Islet precursor cell (in vitro differentiated cells): ENCODE results near the gene STIL.
A peak's percentile ranks its signal among the peaks of the same experiment; 100 is the strongest.

Source experiments
- DNase-seq: peaks from one replicate; pipeline ENCODE4 v3.0.0-alpha.2; 2018

STIL gene

DNA sequence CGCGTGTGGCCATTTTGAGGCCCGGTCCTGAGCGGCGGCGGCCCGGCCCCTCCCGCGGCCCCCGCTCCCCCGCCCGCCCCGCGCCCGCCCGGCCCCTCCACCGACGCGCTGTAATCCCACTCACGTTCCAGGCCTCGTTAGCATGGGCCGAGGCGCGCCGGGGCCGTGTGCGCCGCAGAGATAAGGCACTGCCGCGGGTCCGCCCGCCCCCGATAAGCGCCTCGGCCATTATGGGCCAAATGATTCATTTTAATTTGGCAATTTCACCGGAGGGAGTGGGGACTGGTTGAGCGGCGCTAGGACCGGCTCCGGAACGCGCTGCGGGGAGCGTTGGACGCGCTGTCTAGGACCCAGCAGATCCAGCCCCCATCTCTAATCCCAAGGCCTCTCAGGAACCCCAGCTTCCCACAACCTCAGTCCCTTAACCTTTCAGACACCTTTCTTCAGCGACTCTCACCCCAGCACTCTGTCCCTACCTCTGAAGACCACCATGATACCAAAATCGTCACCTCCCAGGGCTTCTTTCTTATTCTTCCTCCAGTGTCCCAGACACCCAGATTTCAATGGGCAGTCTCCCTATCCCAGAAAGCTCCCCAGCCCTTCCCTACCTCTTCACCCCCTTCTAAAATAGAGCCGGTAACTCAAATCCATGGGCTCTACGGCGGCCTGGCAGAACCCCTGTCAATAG is 81.6 kb downstream of the STIL start, which contains the start of gene TAL1:
Gene TAL1, minus strand, starts transcription at position 39 of the 688 bp plus-strand sequence. CDS start 6,337 bp downstream, outside the sequence.
- DNase-seq, result no peak

DNA sequence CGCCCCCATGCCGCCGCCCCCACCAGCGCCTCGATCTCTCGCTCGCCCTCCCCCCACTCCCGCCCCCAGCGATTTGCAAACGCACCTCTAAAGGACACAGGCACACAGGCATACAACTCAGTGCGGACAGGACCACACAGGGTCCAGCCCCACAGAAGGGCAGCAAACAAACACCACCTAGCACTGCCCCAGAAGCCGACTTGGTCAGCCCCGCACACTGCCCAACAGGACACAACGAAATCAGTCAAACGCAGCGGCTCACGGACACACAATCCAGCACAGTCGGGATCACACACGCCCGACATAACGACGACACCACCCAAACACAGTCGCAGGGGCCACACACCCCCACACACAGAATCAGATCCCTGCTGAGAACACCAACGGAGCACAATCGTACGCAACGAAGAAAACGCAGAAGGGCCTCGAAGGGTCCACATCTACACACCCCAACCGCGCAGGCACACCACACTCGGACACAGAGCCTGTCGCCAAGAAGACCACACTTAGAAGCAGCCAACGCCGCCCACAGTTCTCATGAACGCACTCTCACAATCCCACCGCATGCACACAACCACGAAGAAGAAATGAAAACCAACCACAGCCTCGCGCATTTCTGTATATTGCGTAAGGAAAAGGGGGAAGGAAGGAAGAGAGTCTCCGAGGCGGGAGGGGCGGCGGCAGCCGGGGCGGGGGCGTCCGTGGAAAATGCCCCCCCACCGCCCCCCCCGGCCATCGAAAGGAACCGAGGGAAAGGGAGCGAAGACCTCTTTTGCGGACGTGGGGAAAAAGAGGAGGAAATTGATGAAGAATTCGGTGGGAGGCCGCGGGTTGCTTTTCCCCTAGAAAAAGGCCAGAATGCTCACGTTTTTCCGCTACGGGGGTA is 82.4 kb downstream of the STIL start:
- peak; percentile 65 for DNase-seq

DNA sequence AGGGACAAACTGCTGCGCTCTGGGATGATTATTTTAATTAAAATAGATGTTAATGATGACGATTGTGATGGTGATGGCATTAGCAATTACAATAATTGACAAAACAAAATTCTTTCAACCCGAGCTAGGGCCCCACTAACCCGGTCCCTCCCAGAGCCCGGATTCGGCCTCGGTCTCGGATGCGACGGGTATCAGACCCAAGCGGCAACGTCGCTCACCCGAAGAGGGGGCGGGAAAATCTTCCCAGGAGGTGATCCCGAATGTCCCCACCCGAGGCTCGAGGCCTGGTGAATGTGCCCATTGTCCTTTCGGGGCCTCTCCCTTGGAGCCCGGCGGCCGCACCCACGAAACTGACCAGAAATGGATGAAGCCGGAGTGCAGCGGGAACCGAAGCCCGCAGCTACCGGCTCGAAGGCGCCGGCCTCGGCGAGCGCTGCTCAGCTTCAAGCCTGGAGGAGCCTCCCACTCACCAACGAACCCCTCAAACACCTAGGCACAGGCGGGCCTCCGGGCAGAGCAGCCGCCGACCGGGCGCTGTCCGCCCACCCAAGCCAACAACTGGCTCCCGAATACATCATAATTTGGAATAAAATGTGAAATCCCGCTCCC is 83.2 kb downstream of the STIL start:
- no peak for DNase-seq

DNA sequence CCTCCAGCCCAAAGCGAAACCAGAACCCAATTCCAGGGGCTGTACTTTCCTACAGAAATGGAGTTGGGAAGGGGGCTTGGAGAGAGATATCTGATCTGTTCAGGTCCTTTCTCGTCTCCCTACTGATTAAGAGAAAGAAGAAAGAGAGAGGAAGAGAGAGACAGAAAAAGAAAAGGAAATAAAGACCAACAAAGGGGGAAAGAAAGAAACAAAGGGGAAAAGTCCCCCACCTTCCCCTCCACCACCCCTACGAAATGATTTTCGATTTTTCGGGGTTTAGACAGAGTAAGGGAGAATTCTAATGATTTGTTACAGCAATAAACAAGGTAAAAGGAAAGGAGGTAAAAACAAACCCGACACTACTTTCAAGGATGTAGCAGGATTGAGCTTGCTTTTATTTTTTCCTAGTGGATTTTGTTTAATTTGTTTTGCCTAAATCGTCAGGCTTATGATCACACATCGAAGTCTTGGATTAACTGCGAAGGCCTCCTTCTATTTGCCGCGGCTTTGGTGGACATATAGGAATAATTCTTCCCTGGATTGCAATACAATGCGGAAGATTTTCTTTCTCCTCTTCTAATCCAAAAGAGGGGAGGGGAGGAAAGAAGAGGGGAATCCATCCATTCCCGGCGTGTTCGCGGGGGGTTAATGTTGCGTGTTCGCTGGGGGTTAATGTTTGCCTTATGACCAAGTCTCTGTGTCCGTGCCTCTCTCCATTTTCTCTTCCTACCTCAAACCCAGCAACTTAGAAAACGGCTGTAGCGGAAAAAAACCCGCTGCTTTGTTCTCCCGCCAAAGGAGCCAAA is 83.9 kb downstream of the STIL start:
- no peak for DNase-seq

DNA sequence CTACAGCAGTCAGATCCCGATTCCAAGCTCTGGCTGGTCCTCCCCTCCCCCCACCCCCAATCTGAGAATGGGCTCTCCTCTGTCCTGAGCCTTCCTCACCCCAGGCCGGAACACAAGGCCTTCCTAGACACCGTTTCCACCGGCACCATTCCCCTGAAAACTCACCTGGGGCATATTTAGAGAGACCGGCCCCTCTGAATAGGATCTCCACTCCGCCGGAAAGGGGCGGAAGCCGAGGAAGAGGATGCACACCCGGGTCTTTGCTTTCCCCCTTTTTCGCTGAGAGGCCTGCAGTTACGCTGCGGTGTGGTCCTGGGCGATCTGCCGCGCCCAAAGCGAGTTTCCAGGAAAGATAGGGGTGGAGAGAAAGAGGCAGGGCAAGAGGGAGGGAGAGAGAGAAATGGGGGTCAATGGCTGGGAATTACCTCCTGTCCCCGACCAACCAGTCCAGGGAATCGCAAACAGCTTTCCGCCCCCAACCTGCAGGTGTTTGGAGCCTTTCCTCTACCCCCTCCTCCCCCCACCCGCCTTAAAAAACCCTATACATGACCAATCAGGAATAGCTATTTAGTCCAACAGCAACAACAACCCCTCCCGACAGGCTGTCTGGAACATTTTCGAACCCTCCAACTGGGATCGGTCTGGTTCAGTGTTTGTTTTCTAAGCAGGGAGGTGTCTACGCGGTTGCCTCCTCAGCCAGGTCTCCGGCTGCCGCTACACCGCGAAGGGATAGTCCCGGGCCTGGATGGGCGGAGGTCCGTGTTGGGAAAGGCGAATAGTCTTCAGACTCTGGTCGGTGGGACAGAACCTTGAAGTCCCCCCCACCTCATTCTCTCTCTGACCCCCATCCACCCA is 84.7 kb downstream of the STIL start:
- DNase-seq, result no peak

DNA sequence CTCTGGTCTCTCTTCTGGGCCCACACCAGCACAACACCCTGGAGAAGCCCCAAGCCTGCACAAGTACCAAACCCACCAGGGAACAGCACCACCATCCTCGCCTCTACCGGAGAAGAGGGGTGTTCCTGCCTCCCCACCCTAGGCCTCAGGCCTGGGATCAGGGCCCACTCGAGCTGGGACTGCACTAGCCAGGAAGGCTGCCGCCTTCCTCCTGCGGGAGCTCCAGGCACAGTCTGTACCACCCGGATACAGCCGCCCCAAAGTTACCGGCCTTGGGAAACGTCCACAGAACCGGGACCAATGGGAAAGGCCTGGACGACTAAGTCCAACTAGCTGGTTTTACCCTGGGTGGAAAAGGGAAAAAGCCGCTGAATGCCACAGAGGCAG is 85.3 kb downstream of the STIL start:
- DNase-seq, result no peak

DNA sequence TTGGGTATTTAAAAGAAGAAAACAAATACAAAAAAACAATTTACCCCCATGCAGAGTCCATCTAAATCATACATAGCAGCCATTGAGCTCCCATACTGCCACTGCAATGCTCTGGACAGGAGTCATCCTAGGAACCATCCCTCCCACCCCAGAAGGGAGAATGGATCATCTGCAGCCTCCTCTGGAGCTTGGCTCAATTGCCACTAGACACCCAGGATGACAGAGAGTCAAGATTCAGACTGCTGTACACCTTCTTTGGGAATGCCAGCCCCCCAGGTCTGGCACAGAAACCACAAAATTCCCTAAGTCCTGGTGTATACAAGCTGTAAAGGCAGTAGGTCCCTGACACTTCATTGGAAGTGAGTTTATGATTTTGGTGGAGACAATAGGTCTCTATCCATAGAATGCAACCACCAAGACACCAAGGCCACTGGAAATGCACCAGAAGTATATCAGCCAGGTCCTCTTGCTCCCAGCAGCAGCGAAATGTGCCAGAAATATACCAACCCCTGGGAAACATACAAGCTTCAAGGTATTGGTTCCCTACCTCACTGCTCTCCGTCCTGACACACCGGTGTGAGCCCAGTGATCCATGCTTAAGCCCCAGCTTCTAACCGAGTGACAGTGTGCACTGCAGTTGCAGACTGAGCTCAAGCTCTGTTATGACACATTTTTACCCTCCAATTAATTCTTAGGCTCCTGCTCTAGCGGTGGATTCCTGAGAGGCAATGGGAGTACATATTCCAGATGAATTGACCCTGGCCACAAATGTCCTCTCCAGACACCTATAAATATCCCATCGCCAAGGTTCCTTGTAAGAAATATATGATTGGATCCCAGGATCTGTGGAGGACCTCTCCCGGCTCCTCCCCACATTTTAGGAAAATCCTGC is 86.4 kb downstream of the STIL start:
- DNase-seq, result no peak

DNA sequence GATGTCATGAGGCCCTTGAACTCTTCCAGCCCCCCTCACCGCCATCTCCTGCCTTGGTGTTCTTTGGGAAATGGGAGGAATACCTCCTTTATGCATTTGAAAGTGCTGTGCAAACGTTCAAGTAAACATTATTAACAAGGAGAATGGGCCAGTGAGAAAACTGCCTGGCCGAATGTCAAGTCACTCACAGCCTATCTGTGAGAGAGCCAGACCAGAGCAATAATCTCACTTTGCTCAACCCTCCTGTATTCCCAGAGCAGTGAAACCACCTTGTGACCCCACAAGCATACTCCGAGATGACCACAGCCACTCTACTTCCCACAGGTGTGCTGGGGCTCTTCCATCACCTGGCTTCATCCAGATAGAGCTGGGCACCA is 87.1 kb downstream of the STIL start:
- DNase-seq, result no peak

DNA sequence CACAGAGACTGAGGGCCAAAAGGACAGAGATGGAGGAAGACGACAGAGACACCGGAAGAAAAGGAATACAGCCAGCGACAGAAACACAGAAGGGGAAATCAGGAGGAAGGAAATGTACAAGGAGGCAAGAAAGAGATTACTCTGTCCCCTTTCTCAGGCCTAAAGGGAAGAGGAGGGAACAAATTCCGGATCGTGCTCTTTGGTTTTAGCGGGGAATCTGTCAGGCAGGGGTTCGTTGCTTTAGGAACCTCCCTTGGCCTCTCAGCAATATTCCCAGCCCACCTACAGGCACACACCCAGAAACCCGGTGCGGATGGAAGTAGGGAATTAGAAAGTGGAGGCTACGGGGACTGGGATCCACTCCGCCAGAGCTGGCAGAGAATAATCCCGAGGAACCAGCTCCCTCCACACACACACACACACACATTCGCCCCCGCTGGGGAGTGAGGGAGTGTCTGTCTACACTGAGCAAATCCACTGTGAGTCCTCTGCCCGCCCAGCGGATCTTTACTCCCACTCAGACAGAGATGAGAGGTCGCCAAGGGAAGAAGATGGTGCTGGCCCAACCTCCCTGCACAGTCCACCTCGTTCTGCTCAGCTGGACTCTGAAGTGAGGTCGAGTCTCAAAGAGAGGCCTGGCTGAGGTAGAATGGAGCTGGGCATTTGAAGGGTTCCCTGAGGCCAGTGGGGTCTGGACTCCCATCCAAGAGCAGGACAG is 87.7 kb downstream of the STIL start:
- no peak for DNase-seq

DNA sequence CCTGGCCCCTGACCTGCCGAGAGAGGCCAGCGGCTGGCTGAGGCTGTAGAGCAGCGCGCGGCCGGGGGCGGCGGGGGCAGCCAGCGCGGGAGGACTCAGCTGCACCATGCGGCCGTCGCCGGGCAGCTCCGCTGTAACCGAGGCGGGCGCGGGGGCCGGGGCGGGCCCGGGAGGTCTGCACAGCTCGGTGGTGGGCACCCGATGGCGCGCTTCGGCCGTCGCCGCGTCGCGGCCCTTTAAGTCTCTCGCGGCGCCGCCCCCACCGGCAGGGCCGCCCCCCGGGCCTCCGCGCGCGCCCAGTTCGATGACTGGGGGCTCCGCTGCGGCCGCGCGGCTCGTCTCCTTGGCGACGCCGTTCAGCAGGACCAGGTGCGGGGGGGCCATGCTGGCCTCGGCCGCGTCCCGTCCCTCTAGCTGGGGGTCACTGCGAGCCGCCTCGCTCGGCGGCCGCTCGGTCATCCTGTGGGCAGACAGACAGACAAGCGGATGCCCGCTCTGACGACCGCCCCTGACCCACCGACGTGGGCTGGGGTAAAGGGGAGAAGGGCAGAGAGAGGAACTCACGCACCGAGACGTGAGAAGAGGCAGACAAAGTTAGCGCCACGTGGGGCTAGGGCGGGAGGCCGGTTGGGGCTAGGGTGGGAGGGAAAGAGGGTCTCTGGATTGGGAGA is 88.4 kb downstream of the STIL start:
- no peak for DNase-seq

DNA sequence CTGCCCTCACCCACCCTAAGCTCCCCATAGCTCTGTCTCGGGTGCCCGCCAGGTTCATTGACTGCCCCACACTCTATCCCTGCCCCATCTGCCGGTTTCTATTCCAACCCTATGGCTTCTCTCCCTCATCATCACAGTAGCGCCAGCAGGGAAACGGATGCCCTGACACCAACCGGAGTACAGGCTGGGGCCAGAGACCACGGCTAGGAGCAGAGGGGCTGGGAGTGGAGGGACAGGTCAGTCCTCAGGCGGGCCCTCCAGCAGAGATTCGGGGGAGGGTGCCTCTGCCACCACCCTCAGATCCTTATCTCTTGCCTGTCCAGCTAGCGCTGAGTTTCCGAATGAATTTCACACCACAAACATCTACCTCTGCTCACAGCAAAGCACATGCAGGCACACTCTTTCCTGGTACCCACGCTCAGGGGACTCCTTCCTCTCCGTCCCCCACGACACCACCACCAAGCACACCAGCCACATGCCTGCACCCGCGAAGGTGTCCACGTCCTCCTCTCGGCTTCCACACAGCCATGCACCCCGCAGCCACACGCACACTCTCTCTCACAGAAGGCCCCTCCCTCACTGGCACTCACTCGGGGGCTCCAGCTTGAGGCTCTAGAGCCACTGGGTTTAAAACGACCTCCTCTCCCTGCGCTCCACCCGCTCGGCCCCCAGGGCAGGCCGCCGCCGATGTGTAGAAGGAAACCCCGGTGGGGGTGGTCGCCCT is 89.1 kb downstream of the STIL start:
- no peak for DNase-seq

DNA sequence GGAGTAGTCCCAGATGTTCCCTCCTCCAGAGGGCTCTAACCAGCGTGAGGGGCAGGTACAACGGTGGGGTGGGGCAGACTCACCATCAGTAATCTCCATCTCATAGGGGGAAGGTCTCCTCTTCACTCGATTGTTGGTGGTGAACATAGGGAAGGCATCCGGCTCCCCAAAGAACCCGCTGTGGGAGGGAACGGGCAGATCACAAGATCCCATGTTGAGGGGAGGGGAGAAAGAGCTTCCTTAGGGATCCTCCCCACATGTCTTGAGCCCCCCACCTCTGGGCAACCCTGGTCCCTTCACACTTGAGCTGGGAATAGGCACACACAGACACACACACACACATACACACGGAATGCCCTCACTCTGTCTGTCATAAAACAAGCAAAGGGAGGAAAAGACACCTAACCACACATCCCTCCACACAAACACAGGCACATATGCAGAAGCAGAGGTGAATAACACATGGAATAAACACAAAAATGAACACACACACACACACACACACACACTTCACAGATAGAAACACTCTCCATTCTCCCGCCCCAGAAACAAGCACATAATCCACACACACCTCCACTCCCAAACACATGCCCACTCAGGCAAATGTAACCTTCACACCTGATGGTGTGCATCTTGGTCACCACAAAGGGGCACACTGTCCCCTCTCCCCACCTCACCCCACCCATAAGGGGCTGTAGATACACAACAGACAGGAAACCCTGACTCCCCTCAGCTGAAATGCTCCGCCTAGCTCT is 89.8 kb downstream of the STIL start:
- DNase-seq, result no peak

DNA sequence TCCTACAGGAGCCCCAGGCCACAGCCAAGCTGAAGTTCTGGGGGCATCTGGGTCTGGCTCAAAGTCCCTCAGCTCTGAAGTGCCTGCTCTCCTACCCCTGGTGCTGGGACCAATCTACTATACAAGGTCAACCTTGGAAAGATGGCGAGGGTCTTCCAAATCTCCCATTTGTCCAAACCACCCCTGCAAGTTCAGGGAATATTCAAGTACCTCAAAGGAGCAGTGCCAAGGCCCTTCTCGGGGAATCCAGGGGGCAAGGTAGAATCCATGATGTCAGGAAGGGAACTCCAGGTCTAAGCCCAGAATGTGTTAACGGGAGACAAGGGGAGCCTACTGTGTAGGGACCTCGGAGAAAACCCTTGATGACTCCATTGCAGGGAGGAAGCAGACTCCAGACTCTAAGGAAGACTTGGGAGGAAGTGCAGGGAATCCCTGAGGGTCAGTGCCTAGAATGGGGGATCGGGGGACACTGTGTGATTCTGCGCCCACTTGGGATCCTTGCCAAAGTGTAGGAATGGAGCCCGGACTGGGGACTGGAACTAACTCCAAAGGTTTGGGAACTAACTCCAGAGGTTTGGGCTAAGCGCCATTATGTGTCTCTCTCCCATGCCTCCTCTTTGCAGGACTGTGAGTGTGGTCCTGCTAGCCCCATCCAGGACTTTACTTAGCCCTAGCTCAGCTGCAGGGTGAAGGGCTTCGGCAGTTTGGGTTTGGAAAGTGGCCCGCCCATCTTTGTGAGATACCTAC is 90.6 kb downstream of the STIL start:
- DNase-seq, result no peak

DNA sequence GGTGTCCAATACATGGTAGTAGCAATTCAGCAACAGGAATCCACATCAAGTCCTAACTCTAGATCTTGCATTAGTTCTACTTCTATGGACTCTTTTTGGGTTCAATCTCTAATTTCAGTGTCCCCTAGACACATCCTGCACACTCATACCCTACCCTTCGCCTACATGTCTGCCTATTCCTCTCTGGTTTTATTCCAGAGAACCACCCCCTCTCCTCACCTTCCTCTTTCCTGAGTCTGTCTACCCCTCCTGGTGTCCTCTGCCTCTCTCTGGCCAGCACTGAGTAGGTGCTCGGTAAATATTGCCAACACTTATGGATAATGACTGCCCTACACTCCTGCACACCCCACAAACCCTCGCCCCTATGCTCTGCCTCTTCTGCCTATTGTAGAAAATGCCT is 91.5 kb downstream of the STIL start:
- no peak for DNase-seq

DNA sequence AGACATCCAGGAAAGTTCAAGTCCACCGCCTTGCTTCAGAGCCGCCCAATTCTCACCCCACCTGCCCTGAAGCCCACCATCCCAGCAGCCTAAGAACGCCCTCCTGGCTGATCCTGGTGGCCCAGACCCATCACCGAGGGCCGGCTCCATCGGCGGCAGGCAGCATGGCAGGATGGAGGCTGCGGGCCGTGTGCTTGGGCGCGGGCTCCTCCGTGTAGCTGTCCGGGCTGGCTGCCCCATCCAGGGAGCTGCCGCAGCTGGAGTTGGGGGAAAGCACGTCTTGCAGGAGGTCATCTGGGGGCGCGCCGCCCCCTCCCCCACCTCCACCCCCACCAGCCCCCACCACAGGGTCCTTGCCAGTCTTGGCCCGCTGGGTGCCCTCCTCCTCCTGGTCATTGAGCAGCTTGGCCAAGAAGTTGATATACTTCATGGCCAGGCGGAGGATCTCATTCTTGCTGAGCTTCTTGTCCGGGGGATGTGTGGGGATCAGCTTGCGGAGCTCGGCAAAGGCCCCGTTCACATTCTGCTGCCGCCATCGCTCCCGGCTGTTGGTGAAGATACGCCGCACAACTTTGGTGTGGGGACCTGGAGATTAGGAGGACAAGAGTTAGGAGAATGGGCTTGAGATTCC is 94.2 kb downstream of the STIL start:
- no peak for DNase-seq

DNA sequence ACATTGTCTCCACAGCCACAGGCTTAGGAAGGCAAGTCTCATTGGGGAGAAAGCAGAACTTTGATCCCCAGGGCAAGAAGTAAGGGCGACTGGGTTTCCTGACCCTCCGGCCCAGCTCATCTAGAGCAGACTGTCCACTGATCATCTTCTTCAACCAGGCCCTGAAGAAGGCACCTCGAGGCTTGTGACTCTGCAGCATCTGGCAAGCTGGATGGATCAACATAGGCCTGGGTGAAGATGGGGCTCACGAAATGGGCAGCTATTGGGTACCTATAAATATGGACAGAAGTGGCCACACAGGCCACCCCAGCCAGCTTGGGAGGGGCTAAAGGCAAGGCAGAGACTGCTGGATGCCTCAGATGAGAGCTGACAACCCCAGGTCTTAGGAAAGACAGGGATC is 94.9 kb downstream of the STIL start:
- no peak for DNase-seq
